Endothelial cell of umbilical vein (primary cell): Measurements from ENCODE around the gene SPRR1A. TPM values are rescaled to one million over a fixed set of nuclear protein-coding genes. Genes with fewer than 3 reads are reported as not detected.

Experiments used
- BruUV-seq: library from RNA; stranded (reverse); fragments of 400-500 nt; replicated peaks from 2 replicates; lab custom pipeline; 2021; lab: Mats Ljungman, UMichigan
- CTCF ChIA-PET: fragments of 300-600, 350-600 bp; sonication (Branson Sonifier 250); formaldehyde crosslinking; loops from one replicate; lab custom pipeline; 2021; ENCODE audit warnings: antibody characterized with exemption, inconsistent platforms; lab: Charles Lee
- POLR2A ChIA-PET: fragments of 300-600, 350-600 bp; sonication (Branson Sonifier 250); formaldehyde crosslinking; loops from one replicate; lab custom pipeline; 2021; ENCODE audit warnings: antibody characterized with exemption, inconsistent platforms; lab: Charles Lee
- DNase-seq: peaks from one replicate; pipeline ENCODE4 v3.0.0-alpha.2; 2011; ENCODE audit warnings: low read depth, low spot score
- FAIRE-seq: peaks from 2 replicates; lab custom pipeline; 2011; peaks lifted over from hg19 to GRCh38; lab: Jason Lieb, UNC
- H2AFZ ChIP-seq: 2 replicates; pipeline ENCODE4 v1.6.0; 2012; ENCODE audit warnings: low read depth, low read length, control low read depth, inconsistent platforms
- H3K27ac ChIP-seq: 2 replicates; pipeline ENCODE4 v1.5.1; 2011; ENCODE audit warnings: low read depth, mild to moderate bottlenecking, control low read depth, low read length, moderate library complexity; ENCODE audit not compliant: insufficient read depth
- H3K27me3 ChIP-seq, 2 experiments: 2 replicates each; pipeline versions ENCODE4 v1.6.0 to v1.6.1; 2011; ENCODE audit warnings: low read length in 2 of 2, mixed read lengths in 1 of 2; ENCODE audit not compliant: control insufficient read depth in 2 of 2, insufficient read depth in 2 of 2
- H3K36me3 ChIP-seq, 2 experiments: 2 replicates in 1 of 2; 3 replicates in 1 of 2; pipeline ENCODE4 v1.5.1; 2011; ENCODE audit warnings: low read length in 2 of 2, mild to moderate bottlenecking in 1 of 2, moderate library complexity in 1 of 2; ENCODE audit not compliant: control insufficient read depth in 2 of 2, insufficient read depth in 2 of 2; ENCODE audit errors: extremely low read depth in 1 of 2
- H3K4me1 ChIP-seq: 3 replicates; pipeline ENCODE4 v1.5.1; 2011; ENCODE audit warnings: mild to moderate bottlenecking, low read length; ENCODE audit not compliant: control insufficient read depth, insufficient read depth; ENCODE audit errors: extremely low read depth
- H3K4me2 ChIP-seq: 2 replicates; pipeline ENCODE4 v1.6.1; 2011; ENCODE audit warnings: low read length, control low read depth, mixed read lengths; ENCODE audit not compliant: insufficient read depth
- H3K4me3 ChIP-seq, 3 experiments: fragments of 200-600 bp in 1 of 3; sonication (generic), shearing (Covaris generic) in 1 of 3; replicated peaks in 1 of 3; 2 replicates each; pipeline ENCODE4 v1.5.1; 2011 to 2016; ENCODE audit warnings: control low read depth in 3 of 3, low read length in 3 of 3, mild to moderate bottlenecking in 2 of 3, inconsistent platforms in 1 of 3, low read depth in 1 of 3, moderate library complexity in 1 of 3; ENCODE audit not compliant: insufficient read depth in 1 of 3
- H3K79me2 ChIP-seq: 2 replicates; pipeline ENCODE4 v1.6.0; 2012; ENCODE audit warnings: low read length, inconsistent platforms; ENCODE audit not compliant: control insufficient read depth, insufficient read depth
- H3K9ac ChIP-seq: replicated peaks from 2 replicates; pipeline ENCODE3; 2011; ENCODE audit warnings: low read length, control low read depth; ENCODE audit not compliant: insufficient read depth; ENCODE audit errors: extremely low read depth
- H3K9me1 ChIP-seq: replicated peaks from 3 replicates; pipeline ENCODE4 v1.6.0; 2011; ENCODE audit warnings: mild to moderate bottlenecking, low read length; ENCODE audit not compliant: control insufficient read depth, insufficient read depth; ENCODE audit errors: extremely low read depth
- H3K9me3 ChIP-seq: replicated peaks from 2 replicates; pipeline ENCODE4 v1.5.1; 2012; ENCODE audit warnings: low read length, inconsistent platforms; ENCODE audit not compliant: control insufficient read depth, insufficient read depth
- H4K20me1 ChIP-seq: replicated peaks from 2 replicates; pipeline ENCODE3; 2011; ENCODE audit warnings: mild to moderate bottlenecking, low read length; ENCODE audit not compliant: control insufficient read depth, insufficient read depth; ENCODE audit errors: extremely low read depth
- CTCF ChIP-seq, 2 donors: IDR thresholded peaks; 1 replicate in 1 of 2; 2 replicates in 1 of 2; pipeline ENCODE4 v1.5.1; 2011; ENCODE audit warnings: low read length in 2 of 2, mild to moderate bottlenecking in 2 of 2, moderate library complexity in 2 of 2, control low read depth in 1 of 2, inconsistent platforms in 1 of 2, low read depth in 1 of 2; ENCODE audit not compliant: insufficient read depth in 1 of 2; ENCODE audit errors: extremely low read depth in 1 of 2
- EZH2 ChIP-seq: IDR thresholded peaks from 2 replicates; pipeline ENCODE4 v1.6.1; 2012; ENCODE audit warnings: borderline replicate concordance, low read depth, mild to moderate bottlenecking, moderate library complexity, low read length, inconsistent platforms; ENCODE audit not compliant: severe bottlenecking
- FOS ChIP-seq: IDR thresholded peaks from 2 replicates; pipeline ENCODE4 v1.6.1; 2011; ENCODE audit warnings: mild to moderate bottlenecking, low read length, moderate library complexity, borderline replicate concordance; ENCODE audit not compliant: insufficient read depth
- GATA2 ChIP-seq: IDR thresholded peaks from 2 replicates; pipeline ENCODE4 v1.7.0; 2011; ENCODE audit warnings: low read depth, mild to moderate bottlenecking, moderate library complexity, mixed read lengths, low read length; ENCODE audit not compliant: insufficient read length, insufficient read depth
- JUN ChIP-seq: IDR thresholded peaks from 2 replicates; pipeline ENCODE4 v1.6.1; 2011; ENCODE audit warnings: borderline replicate concordance, low read depth; ENCODE audit not compliant: insufficient read length, insufficient read depth
- MAX ChIP-seq: IDR thresholded peaks from 2 replicates; pipeline ENCODE4 v1.6.1; 2011; ENCODE audit not compliant: insufficient read depth, insufficient read length
- MYC ChIP-seq: IDR thresholded peaks from one replicate; pipeline ENCODE4 v1.6.1; 2011; ENCODE audit warnings: mild to moderate bottlenecking, low read depth, low read length
- POLR2A ChIP-seq: IDR thresholded peaks from 2 replicates; pipeline ENCODE4 v1.6.1; 2012; ENCODE audit warnings: low read depth, mild to moderate bottlenecking, control low read depth, low read length
- POLR2AphosphoS5 ChIP-seq: IDR thresholded peaks from 2 replicates; pipeline ENCODE4 v1.6.1; 2012; ENCODE audit warnings: low read depth, mild to moderate bottlenecking, control low read depth, low read length, moderate library complexity; ENCODE audit not compliant: insufficient read depth
- dilution Hi-C: fragments of 300-500 bp; cut with MboI; formaldehyde crosslinking; loops from one replicate; pipeline ENCODE4 v1.15.0; 2019; ENCODE audit warnings: low sequenced_read_pairs; ENCODE audit not compliant: extremely low pct_ligation_motif_present
- intact Hi-C: fragments of 100-400 bp; cut with micrococcal nuclease; formaldehyde crosslinking; loops from one replicate; pipeline ENCODE4 v1.10.0; 2022
- polyA plus RNA-seq, 4 experiments: library from polyadenylated mRNA; depleted of rRNA in 3 of 4; stranded (reverse) in 3 of 4; unstranded in 1 of 4; fragments of >200 nt; gene quantifications; 2 replicates each; pipeline versions ENCODE4 v1.2.1 to v1.2.3, GENCODE V29; 2011 to 2012; ENCODE audit warnings: missing spikeins in 1 of 4
- total RNA-seq: library from RNA; stranded (reverse); gene quantifications from 2 replicates; pipeline ENCODE4 v1.2.3, GENCODE V29; 2021

SPRR1A gene
- total and polyA plus RNA-seq, 2 donors (not counting 3 experiments of a cell fraction or from before 2014, with no cell fraction given) = not detected

GRCh38 chr1:152965853-152966252 lies 18.0 kb upstream of the SPRR1A start:
- no peak for FAIRE-seq
- CTCF ChIA-PET = no interaction called here
- BruUV-seq = no TSS peak

More at GRCh38 chr1:152965853-152966252, 18.0 kb upstream of the SPRR1A start:
- H3K4me1 ChIP-seq = no peaks in the 10 kb centered on the region
- intact Hi-C loops (no loop called here), dilution Hi-C loops (no loop called here)
- no peak overlapping the region for H3K27ac ChIP-seq
- no peaks in the 10 kb centered on the region for H3K9me3 ChIP-seq
- no peak overlapping the region for H3K4me2 ChIP-seq
- DNase-seq = no peak
- no peak overlapping the region for H2AFZ ChIP-seq
- H3K9ac ChIP-seq = no peak overlapping the region
- POLR2A ChIA-PET = no interaction called here
- TF ChIP-seq MYC (no peak), EZH2 (no peak), MAX (no peak), CTCF (IDR thresholded peaks at IDR 0.05; ENCODE audit: extremely low read depth in 1 of 2, insufficient read depth in 1 of 2, low read depth in 1 of 2, low read length in 2 of 2) (no peak), FOS (no peak), POLR2A (no peak), JUN (no peak), POLR2AphosphoS5 (no peak), GATA2 (no peak)
- no peaks in the 10 kb centered on the region for H3K79me2 ChIP-seq
- H3K9me1 ChIP-seq = no peaks in the 10 kb centered on the region
- no peaks in the 10 kb centered on the region for H3K36me3 ChIP-seq
- no peaks in the 10 kb centered on the region for H4K20me1 ChIP-seq
- no peaks in the 10 kb centered on the region for H3K27me3 ChIP-seq
- H3K4me3 ChIP-seq = no peak overlapping the region
